RPMI8226 (cell line): ENCODE measurements around the gene ST7.

ENCODE experiments used
- DNase-seq: peaks from one replicate; pipeline ENCODE4 v3.0.0-alpha.2; 2015

ST7 gene

DNA sequence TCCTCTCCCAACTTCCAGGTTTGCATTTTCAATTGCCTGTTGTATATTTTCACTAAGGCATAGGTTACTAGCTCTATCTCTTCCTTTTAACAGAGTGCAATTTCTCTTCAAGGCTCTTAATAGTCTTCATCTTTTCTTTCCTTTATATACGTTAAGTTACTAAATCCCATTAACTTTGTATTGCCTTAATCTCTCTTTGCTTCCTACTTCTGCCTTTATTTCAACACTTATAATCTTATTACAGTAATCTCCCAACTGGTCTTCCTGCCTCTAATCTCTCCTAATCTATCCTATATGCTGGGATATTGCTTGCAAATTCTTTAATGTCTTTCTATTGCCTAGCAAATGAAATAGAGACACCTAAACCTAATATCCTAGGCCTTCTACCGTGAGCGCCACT, 26.1 kb downstream of the ST7 start:
- no peak for DNase-seq

DNA sequence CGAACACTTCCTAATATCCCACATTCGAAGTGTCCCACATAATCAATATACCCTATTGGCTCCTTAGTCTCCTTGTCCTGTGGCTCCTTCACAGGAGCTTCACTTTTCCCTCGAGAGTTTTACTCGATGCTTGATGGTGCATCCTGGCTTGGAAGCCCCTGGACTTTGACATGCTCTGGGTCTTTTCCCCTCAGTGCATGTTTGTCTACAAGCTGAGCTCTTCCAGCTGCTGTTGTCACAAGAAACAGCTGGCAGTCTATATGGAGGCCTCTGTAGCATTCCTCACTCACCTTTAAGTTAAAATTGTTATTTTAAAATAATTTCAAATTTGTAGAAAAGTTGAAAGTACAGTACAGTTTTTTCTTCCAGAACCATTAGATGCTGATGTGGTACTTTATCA, 27.1 kb downstream of the ST7 start:
- DNase-seq: no peak

DNA sequence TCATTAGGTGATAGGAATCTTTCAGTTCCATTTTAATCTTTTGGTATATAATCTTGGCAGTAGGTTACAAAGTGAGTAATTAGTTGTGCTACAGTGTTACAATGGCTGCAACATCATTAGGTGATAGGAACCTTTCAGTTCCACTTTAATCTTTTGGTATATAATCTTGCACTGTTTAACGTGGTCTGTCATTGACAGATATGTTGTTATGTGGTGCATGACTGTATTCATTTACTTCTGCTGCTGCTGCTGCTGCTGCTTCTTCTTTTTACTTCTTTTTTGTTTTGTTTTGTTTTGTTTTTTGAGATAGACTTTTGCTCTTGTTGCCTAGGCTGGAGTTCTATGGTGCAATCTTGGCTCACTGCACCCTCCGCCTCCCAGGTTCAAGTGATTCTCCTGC, 28.6 kb downstream of the ST7 start:
- no peak for DNase-seq

GRCh38 chr7:116984511-116984910, 31.2 kb downstream of the ST7 start:
- DNase-seq: no peak

DNA sequence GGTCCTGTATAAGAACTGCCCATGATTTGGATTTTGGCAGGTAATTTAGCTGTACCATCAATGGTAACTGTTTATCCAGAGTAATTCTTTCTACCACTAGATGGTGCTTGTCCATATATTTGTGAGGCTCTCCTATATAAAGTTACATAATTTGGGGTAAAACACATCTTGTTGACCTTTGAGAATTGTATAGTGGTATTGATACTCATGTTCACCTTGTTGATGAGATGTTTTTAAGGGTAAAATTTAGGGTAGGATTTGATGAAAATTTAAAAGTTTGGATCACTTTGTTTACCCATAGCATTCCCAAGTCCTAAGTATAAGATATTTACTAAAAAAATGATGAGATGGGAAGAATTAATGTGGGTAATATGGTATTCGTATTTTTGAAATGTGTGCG, 31.6 kb downstream of the ST7 start:
- DNase-seq: peak; percentile 56

- DNase-seq: no peak
Observed at GRCh38 chr7:116985575-116985974, 32.3 kb downstream of the ST7 start.

DNA sequence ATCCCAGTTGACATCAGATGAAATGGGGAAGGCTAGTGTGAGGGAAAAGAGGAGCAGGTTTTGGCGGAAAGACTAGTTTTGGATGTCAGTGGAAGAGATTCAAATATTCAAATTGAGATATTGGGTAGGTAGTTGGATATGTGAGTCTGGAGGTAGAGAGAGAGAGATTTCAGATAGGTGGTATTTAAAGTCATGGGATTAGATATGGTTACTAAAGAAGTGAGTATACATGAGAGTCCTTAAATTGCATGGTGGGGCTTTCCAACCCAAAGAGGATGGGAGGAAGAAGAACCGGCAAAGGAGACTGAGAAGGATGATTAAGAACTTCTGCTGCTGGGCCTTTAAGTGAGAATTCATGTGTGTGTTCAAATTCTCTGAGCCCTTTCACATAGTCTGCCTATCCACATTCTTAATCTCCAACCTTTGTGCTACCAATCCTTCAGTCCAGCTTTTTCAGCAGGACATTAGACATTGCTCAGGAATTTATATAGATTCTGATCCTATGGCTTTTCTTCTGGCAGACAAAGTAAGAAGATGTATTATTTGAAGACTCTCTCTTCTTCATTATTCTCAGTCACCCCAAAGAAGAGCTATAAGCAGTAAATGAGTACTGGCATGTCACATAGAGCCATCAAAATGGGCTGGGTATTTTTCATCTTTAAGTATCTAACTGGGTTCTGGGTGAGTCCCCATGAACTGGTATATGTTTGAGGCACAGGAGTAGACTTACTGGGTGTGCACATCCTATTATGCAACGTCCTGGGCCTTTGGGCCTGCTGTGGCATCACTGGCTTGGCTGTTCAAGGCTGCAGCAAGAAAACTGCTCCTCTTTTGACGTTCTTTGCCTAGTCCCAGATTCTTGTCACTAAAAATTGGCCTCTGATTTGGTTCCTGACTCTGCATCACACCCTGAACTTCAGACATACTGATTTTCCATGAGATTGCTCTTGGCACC, 33.6 kb downstream of the ST7 start:
- no peak for DNase-seq

DNA sequence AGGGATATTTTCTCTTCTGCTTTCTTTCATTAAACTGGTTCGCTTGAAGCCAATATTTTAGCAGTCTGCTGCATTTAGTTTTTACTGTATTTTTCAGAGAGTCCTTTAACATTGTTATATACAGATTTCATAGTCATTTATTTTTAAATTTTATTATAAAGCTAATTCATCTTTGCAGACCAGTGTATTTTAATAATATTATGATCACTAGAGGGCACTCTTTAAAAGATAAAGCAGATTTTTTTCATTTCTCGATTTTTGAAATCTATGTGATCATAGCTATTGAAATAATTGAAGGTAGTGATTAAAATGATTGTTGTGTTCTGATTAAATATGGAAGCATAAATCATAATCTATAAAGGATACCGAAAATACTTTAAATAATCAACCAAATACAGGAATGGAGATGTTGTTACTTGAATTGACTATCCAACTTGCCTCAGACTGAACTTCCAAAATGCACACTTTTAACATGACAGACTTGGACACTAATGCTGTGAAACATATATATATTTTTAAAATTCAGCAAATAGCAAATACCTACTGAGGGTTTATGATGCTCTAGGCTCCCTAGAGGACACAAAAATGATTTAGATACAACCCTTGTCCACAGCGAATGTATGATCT, 35.2 kb downstream of the ST7 start:
- no peak for DNase-seq

- DNase-seq: no peak
Observed at GRCh38 chr7:116990056-116990455, 36.8 kb downstream of the ST7 start.

DNA sequence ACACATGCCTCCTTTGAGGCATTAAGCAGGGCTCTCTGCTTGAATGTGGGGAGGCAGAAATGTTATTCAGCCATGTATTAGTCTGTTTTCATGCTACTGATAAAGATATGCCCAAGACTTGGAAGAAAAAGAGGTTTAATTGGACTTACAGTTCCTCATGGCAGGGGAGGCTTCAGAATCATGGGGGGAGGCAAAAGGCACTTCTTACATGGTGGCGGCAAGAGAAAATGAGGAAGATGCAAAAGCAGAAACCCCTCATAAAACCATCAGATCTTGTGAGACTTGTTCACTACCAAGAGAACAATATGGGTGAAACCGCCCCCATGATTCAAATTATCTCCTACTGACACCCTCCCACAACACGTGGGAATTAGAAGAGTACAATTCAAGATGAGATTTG, 37.9 kb downstream of the ST7 start:
- no peak for DNase-seq

- no peak for DNase-seq
Observed at GRCh38 chr7:116994611-116995010, 41.3 kb downstream of the ST7 start.

DNA sequence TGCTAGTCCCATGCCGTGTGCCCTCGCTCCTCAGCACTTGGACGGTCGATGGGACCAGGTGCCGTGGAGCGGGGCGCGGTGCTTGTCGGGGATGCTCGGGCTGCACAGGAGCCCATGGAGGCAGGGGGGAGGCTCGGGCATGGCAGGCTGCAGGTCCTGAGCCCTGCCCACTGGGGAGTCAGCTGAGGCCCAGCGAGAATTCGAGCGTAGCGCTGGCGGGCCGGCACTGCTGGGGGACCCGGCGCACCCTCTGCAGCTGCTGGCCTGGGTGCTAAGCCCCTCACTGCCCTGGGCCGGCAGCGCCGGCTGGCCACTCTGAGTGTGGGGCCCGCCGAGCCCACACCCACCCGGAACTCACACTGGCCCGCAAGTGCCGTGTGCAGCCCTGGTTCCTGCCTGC, 44.7 kb downstream of the ST7 start:
- DNase-seq: no peak

DNA sequence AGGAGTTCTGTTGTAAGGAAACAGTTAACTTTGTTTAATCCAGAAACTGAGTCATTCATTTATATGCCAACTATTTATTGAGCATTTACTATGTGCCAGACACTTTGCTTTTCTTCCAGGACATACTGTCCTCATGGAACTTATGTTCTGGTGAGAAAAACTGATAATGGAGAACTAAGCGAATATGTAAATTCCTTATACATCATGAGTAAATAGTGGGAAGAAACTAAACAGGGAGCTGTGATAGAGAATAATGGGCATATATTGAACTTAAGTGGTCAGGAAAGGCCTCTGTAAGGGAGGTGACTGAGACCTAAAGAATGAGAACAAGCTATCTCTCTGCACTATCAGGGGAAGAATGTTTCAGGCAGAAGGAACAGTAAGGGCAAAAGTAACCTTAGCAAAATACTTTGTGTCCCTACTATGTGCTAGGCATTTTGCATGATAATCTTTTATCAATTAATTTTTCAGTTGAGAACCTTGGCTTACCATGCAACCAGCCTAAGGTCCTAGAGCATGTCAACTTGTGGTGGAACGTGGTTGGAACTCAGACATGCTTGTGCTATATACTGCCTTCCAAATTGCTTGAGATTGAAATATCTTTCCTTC, 45.4 kb downstream of the ST7 start:
- DNase-seq: no peak

DNA sequence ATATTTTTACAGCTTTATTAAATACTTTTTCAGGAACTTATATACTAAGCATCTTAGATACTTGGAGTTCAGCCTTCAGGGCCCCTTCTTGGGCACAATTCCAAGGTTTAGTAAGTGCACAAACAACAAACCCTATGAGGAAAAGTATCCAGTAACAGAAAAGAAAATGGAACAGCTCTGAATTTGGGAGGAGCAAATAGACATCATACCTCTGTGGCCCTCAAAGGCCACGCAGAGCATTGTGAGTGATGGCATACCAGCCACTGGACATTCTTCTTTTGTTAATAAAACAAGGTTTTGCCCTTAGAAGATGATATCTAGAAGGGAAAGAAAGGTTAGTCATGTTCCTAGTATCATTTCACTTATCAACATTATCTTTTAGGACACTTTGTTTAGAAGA, 46.0 kb downstream of the ST7 start:
- no peak for DNase-seq

- DNase-seq: no peak
Observed at GRCh38 chr7:117001283-117001682, 48.0 kb downstream of the ST7 start.

- no peak for DNase-seq
Observed at GRCh38 chr7:117004899-117005298, 51.6 kb downstream of the ST7 start.

DNA sequence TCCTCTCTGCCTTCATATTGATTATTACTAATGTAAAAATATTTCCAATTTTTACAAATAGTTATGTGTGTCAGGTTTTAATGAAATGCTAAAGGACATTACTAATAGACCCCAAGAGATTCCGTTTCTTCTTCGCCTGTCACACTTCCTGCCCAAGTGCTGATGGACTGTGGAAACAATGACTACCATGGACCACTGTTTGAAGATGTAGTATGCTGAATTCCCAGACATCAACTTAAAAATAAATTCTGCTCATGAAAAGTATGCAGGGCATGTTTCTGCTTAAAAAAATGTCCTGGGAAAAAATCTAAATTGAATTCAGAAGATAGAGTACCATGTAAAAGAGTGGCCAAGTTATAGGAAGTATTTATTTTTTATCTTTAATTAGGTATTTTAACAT, 52.1 kb downstream of the ST7 start:
- DNase-seq: no peak

DNA sequence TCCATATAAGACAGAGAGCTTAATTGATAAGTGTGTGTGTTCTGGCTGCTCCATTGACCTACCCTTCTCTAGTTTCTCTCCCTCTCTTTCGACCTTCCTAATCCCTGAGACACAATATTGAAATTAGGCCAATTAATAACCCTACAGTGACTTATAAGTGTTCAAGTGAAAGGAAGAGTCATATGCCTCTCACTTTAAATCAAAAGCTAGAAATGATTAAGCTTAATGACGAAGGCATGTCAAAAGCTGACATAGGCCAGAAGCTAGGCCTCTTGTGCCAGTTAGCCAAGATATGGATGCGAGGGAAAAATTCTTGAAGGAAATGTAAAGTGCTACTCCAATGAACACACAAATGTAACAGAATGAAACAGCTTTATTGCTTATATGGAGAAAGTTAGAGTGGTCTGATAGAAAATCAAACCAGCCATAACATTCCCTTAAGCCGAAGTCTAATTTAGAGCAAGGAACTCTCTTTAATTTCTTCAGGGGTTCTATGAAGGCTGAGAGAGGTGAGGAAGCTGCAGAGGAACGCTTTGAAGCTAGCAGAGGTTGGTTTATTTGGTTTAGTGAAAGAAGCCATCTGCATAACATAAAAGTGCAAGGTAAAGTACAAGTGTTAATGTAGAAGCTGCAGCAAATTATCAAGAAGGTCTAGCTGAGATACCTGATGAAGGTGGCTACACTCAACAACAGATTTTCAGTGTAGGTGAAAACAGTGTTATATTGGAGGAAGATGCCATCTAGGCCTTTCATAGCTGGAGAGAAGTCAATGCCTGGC, 53.8 kb downstream of the ST7 start:
- no peak for DNase-seq

- DNase-seq: no peak
Observed at GRCh38 chr7:117008118-117008885, 55.0 kb downstream of the ST7 start.

DNA sequence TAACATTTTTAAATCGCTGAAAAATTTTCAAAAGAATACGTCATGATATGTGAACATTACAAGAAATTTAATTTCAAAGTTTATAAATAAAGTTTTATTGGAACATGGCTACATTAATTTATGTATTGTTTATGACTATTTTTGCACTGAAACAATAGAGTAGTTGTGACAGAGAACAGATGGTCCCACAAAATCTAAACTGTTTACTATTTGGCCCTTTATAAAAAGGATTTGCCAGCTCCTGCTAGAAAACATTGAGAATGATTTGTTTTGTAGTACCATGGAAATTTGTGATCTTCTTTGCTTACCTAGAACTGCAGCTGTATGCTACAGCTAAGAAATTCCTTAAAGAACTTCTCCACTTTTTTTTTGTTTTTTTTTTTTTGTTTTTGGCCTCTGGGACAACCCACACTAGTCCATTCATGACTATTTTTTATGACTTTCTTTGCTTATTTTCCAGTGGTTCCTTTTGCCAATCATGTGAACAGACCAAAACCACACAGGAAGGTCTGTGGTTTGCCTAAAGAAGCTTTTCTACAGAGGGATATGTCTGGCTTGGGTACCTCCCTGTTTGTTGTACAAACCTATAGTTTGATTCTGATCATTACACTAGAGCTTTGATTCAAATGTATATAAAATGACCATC, 55.7 kb downstream of the ST7 start:
- DNase-seq: peak; percentile 52

DNA sequence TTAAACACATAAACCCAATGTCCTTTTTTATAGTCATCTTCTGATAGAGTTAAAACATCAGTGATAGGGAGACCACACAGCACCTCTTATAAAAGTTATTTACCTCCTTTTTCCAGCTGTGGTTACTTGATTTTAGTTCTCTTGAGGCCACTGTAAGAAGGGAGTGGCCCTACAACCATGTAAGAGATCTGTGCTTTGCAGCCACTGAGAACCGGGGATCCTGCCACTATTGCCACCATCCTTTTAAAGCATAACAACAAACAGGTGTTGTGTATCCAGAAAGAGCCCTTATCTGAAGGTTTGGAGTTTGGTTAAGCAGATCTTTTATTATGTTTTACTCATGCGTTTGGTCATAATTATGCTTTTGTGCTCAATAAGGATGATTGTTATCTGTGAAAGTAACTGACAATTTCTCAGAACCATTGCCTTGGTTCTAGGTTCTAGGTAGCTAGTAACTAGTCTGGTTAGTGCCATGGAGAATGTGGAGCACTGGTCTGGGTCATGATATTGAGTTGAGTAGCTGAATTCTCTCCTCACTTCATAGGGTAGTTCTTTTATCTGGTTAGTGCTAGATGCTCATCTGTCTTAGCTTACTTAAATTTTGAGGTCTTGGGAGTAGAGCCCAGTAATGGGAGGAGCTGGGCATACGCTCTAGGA, 56.5 kb downstream of the ST7 start:
- no peak for DNase-seq
